ENCODE data around the gene GLIS2. TPM values are rescaled to one million over a fixed set of nuclear protein-coding genes. Genes with fewer than 3 reads are reported as not detected.

The GLIS2 gene
- total RNA-seq, 1 donor from 2014 or later = 1.6 TPM

DNA sequence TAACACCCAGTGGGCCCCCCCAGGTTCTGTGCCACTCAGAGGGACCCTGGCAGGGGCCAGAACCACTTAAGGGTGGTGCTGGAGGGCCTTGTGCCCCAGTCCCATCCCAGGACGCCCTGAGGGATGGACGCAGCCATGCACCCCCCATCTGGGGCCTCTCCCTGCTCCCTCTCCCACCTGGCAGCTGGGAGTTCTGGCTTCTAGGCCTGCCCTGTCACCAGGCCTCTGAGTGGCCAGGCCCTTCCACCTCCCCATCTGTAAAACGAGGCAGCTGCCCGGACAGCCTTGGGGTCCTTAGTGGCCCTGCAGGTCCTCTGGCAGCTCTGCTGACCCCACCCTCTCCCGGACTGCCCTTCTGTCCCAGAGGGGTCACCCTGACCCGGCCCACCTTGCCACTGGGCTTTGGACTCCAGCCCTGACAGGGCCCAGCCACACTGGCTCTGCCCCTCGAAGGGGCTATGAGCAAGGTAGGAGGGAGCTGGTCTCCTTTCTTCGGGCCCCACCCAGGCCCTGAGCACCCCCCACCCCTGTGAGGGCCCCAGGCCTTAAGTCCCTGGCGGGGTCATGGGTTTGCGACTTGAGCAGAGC lies 22.9 kb downstream of the GLIS2 start:
- Mint-ChIP-seq H3K9me3 (ENCODE audit: unreplicated experiment) (no peaks in the 10 kb centered on the region), H3K4me1 (ENCODE audit: unreplicated experiment) (no peaks in the 10 kb centered on the region), H3K27me3 (ENCODE audit: unreplicated experiment) (no peaks in the 10 kb centered on the region), H3K4me3 (ENCODE audit: unreplicated experiment) (no peak overlapping the region), H3K27ac (ENCODE audit: unreplicated experiment) (no peak overlapping the region), H3K36me3 (ENCODE audit: low read depth, unreplicated experiment) (peaks cover 8% of the 10 kb centered on the region)
- DNase-seq (ENCODE audit: low spot score) = no peak
- TF ChIP-seq, protein P1, sequence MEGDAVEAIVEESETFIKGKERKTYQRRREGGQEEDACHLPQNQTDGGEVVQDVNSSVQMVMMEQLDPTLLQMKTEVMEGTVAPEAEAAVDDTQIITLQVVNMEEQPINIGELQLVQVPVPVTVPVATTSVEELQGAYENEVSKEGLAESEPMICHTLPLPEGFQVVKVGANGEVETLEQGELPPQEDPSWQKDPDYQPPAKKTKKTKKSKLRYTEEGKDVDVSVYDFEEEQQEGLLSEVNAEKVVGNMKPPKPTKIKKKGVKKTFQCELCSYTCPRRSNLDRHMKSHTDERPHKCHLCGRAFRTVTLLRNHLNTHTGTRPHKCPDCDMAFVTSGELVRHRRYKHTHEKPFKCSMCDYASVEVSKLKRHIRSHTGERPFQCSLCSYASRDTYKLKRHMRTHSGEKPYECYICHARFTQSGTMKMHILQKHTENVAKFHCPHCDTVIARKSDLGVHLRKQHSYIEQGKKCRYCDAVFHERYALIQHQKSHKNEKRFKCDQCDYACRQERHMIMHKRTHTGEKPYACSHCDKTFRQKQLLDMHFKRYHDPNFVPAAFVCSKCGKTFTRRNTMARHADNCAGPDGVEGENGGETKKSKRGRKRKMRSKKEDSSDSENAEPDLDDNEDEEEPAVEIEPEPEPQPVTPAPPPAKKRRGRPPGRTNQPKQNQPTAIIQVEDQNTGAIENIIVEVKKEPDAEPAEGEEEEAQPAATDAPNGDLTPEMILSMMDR (IDR thresholded peaks at IDR 0.05; ENCODE audit: unreplicated experiment) = no peak

DNA sequence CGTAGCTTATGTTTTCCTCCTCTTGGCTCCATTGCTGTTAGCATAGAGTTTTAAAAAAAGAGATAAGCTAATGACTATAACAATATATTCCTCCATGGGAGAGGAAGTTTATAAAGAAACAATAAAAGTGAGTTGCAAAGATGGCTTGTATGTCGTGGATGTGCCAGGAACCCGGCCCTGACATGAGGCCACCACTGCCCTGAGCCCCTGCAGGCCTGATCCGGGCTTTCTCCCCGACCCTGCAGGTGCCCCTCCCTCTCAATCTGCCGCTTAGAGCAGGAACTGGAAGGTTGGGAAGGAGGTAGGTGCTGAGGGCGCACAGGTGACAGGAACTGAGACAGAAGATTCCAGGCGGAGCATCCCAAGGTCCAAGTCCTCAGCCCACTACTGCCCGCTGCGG lies 23.6 kb downstream of the GLIS2 start:
- H3K4me1 Mint-ChIP-seq (ENCODE audit: unreplicated experiment) = no peaks in the 10 kb centered on the region
- TF ChIP-seq, protein P1 (IDR thresholded peaks at IDR 0.05; ENCODE audit: unreplicated experiment) = no peak
- H3K36me3 Mint-ChIP-seq (ENCODE audit: low read depth, unreplicated experiment) = peaks cover 10% of the 10 kb centered on the region
- no peak overlapping the region for H3K4me3 Mint-ChIP-seq (ENCODE audit: unreplicated experiment)
- DNase-seq (ENCODE audit: low spot score) = no peak
- no peak overlapping the region for H3K27ac Mint-ChIP-seq (ENCODE audit: unreplicated experiment)
- H3K27me3 Mint-ChIP-seq (ENCODE audit: unreplicated experiment) = no peaks in the 10 kb centered on the region
- H3K9me3 Mint-ChIP-seq (ENCODE audit: unreplicated experiment) = no peaks in the 10 kb centered on the region

DNA sequence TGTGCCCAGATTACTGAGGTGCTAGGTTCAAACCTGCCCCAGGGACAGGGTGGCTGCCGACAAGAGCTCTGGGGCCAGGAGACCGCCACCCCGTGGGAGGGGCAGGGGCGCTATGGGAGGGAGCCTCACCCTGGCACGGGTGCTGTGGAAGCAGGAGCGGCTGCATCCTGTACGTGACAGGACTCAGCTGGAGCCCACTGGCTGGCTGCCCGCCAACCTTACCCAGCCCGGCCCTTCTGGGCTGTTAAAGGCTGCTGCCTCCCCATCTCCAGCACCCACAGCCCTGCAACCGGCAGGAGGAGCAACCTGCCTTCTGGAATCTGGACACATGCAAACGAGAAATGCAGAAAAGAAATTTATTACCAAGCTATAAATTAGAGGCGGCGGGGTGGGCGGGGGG lies 24.0 kb downstream of the GLIS2 start:
- no peaks in the 10 kb centered on the region for H3K4me1 Mint-ChIP-seq (ENCODE audit: unreplicated experiment)
- no peaks in the 10 kb centered on the region for H3K9me3 Mint-ChIP-seq (ENCODE audit: unreplicated experiment)
- no peak for DNase-seq (ENCODE audit: low spot score)
- TF ChIP-seq, protein P1 (IDR thresholded peaks at IDR 0.05; ENCODE audit: unreplicated experiment) = no peak
- no peaks in the 10 kb centered on the region for H3K27me3 Mint-ChIP-seq (ENCODE audit: unreplicated experiment)
- H3K36me3 Mint-ChIP-seq (ENCODE audit: low read depth, unreplicated experiment) = peaks cover 13% of the 10 kb centered on the region
- H3K27ac Mint-ChIP-seq (ENCODE audit: unreplicated experiment) = no peak overlapping the region
- H3K4me3 Mint-ChIP-seq (ENCODE audit: unreplicated experiment) = no peak overlapping the region

DNA sequence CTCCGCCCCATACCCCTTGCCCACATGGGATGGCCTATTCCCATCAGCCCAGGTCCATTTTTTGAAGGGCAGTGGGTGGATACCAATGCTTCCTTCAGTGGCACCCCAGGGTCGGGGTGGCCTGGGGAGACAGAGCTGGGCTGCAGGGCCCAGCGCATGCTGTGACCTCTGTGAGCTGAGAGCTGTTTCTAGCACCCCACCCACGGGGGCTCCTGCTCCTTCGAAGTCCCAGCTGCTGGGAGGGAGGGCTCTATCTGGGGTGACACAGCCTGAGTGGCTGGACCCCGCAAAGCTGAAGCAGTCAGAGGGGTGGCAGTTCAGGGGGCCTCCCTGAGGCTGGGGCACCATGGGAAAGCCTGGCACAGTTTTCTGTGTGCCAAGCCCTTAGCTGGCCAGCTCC lies 24.6 kb downstream of the GLIS2 start:
- Mint-ChIP-seq H3K4me3 (ENCODE audit: unreplicated experiment) (no peak overlapping the region), H3K27ac (ENCODE audit: unreplicated experiment) (no peak overlapping the region), H3K27me3 (ENCODE audit: unreplicated experiment) (no peaks in the 10 kb centered on the region), H3K9me3 (ENCODE audit: unreplicated experiment) (no peaks in the 10 kb centered on the region), H3K4me1 (ENCODE audit: unreplicated experiment) (no peaks in the 10 kb centered on the region), H3K36me3 (ENCODE audit: low read depth, unreplicated experiment) (peaks cover 17% of the 10 kb centered on the region)
- no peak for DNase-seq (ENCODE audit: low spot score)
- TF ChIP-seq, protein P1 (IDR thresholded peaks at IDR 0.05; ENCODE audit: unreplicated experiment) = no peak

DNA sequence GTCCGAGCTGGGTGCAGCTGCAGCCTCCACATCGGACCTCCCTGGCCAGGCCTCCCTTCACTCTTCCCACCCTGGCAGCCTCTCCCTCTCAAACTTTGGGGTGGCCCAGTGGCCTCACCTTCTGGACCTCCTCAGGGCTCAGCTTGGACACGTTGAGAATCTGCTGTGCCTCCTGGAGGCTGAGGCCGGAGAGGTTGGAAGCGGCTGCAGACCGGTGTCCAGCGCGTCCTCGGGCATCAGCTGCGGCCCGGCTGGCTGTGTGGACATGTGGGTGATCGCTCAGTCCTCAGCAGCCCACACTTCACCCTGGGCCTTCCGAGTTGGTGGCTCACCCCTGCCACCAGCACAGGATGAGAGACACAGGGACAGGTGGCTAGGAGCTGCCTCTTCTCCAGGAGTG lies 25.4 kb downstream of the GLIS2 start:
- no peak for DNase-seq (ENCODE audit: low spot score)
- Mint-ChIP-seq H3K27me3 (ENCODE audit: unreplicated experiment) (no peaks in the 10 kb centered on the region), H3K36me3 (ENCODE audit: low read depth, unreplicated experiment) (peaks cover 13% of the 10 kb centered on the region), H3K27ac (ENCODE audit: unreplicated experiment) (no peak overlapping the region), H3K4me1 (ENCODE audit: unreplicated experiment) (no peaks in the 10 kb centered on the region), H3K4me3 (ENCODE audit: unreplicated experiment) (no peak overlapping the region), H3K9me3 (ENCODE audit: unreplicated experiment) (no peaks in the 10 kb centered on the region)
- TF ChIP-seq, protein P1 (IDR thresholded peaks at IDR 0.05; ENCODE audit: unreplicated experiment) = no peak
